Measurements from ENCODE around the gene TGFBR3.
"Not testable (repeated sequence)": the region's sequence is repeated elsewhere in the genome, so short reads cannot be mapped to it uniquely, and the experiment has no call there.

Gene TGFBR3

GRCh38 chr1:91834549-91834948 is 51.4 kb downstream of the TGFBR3 start:
- peak; percentile 59; the same call in 1 of the 2 replicates for TF ChIP-seq ZNF121 (tag by site-specific recombination; IDR thresholded peaks at IDR 0.05)
- H3K36me3 ChIP-seq (ENCODE audit: control insufficient read depth in 2 of 2, insufficient read depth in 1 of 2, low read length in 2 of 2); POLR2A ChIA-PET; H3K27ac ChIP-seq (ENCODE audit: extremely low read depth, low read depth, low read length); H3K9me3 ChIP-seq (ENCODE audit: control insufficient read depth, insufficient read depth, low read depth, low read length); H3K4me3 ChIP-seq (ENCODE audit: low read depth, low read length): not testable (repeated sequence)
- CTCF ChIA-PET = interaction anchor here (0.7 to 1.2 kb wide), 2 partner anchors 7 to 438 kb away, joined by 3 to 6 read pairs; no protein-coding TSS in a partner anchor
- H3K4me1 ChIP-seq (ENCODE audit: control insufficient read depth, insufficient read depth, low read length) = peaks cover 19% of the 10 kb centered on the region

- CTCF ChIA-PET = interaction anchor here (0.7 to 1.2 kb wide), 2 partner anchors 8 to 439 kb away, joined by 3 to 6 read pairs; no protein-coding TSS in a partner anchor
- Histone ChIP-seq H3K9me3 (ENCODE audit: control insufficient read depth, insufficient read depth, low read depth, low read length) (no peaks in the 10 kb centered on the region), H3K4me3 (ENCODE audit: low read depth, low read length) (no peak overlapping the region), H3K36me3 (ENCODE audit: control insufficient read depth in 2 of 2, insufficient read depth in 1 of 2, low read length in 2 of 2) (no peaks in the 10 kb centered on the region; a peak in 1 of 3 replicates), H3K4me1 (ENCODE audit: control insufficient read depth, insufficient read depth, low read length) (peaks cover 19% of the 10 kb centered on the region), H3K27ac (ENCODE audit: extremely low read depth, low read depth, low read length) (no peak overlapping the region)
- POLR2A ChIA-PET = no interaction called here
- TF ChIP-seq ZNF830 (tag by site-specific recombination; IDR thresholded peaks at IDR 0.05; ENCODE audit: low read depth) (no peak), SCRT1 (tag by site-specific recombination; IDR thresholded peaks at IDR 0.05; ENCODE audit: borderline replicate concordance) (no peak), ZNF48 (tag by site-specific recombination; IDR thresholded peaks at IDR 0.05) (no peak), ZNF580 (tag by site-specific recombination; IDR thresholded peaks at IDR 0.05) (no peak), ZNF184 (tag by site-specific recombination; IDR thresholded peaks at IDR 0.05) (no peak), SETDB1 (IDR thresholded peaks at IDR 0.05; ENCODE audit: insufficient read length, low read length) (no peak), OVOL3 (tag by site-specific recombination; IDR thresholded peaks at IDR 0.05) (no peak), ZNF211 (tag by site-specific recombination; IDR thresholded peaks at IDR 0.05; ENCODE audit: low read depth) (no peak), ZNF658 (tag by site-specific recombination; IDR thresholded peaks at IDR 0.05) (no peak), ZNF560 (tag by site-specific recombination; IDR thresholded peaks at IDR 0.05; ENCODE audit: borderline replicate concordance) (no peak), ZNF555 (tag by site-specific recombination; conservative IDR thresholded peaks at IDR 0.05) (no peak), BCL6B (tag by site-specific recombination; IDR thresholded peaks at IDR 0.05) (no peak), ZNF510 (tag by site-specific recombination; IDR thresholded peaks at IDR 0.05; ENCODE audit: insufficient replicate concordance) (no peak), EGR2 (tag by site-specific recombination; IDR thresholded peaks at IDR 0.05; ENCODE audit: low read depth) (no peak)
Observed at GRCh38 chr1:91833946-91834345, 52.0 kb downstream of the TGFBR3 start.

- H3K4me1 ChIP-seq (ENCODE audit: control insufficient read depth, insufficient read depth, low read length) = peaks cover 19% of the 10 kb centered on the region
- H3K36me3 ChIP-seq (ENCODE audit: control insufficient read depth in 2 of 2, insufficient read depth in 1 of 2, low read length in 2 of 2) = no peaks in the 10 kb centered on the region; a peak in 1 of 3 replicates
- ChIA-PET POLR2A (no interaction called here), CTCF (interaction anchor here (0.7 to 1.6 kb wide), 3 partner anchors 35 to 1654 kb away, joined by 4 to 5 read pairs (median 5); no protein-coding TSS in a partner anchor)
- H3K9me3 ChIP-seq (ENCODE audit: control insufficient read depth, insufficient read depth, low read depth, low read length) = no peaks in the 10 kb centered on the region
- H3K4me3 ChIP-seq (ENCODE audit: low read depth, low read length) = no peak overlapping the region
- no peak overlapping the region for H3K27ac ChIP-seq (ENCODE audit: extremely low read depth, low read depth, low read length)
- TF ChIP-seq ZNF629 (tag by site-specific recombination; IDR thresholded peaks at IDR 0.05) (peak; percentile 39; the same call in 1 of the 2 replicates), ZFP3 (tag by site-specific recombination; IDR thresholded peaks at IDR 0.05; ENCODE audit: low read depth) (no peak), ZBTB6 (tag by site-specific recombination; IDR thresholded peaks at IDR 0.05) (no peak), ZNF548 (tag by site-specific recombination; IDR thresholded peaks at IDR 0.05) (no peak), ZFP69B (tag by site-specific recombination; IDR thresholded peaks at IDR 0.05) (no peak), ZNF776 (tag by site-specific recombination; IDR thresholded peaks at IDR 0.05; ENCODE audit: borderline replicate concordance) (no peak), ATF2 (tag by site-specific recombination; IDR thresholded peaks at IDR 0.05; ENCODE audit: low read depth) (no peak), ZNF214 (tag by site-specific recombination; IDR thresholded peaks at IDR 0.05; ENCODE audit: borderline replicate concordance) (no peak), SP7 (tag by site-specific recombination; IDR thresholded peaks at IDR 0.05) (peak; percentile 62), ZNF558 (tag by site-specific recombination; IDR thresholded peaks at IDR 0.05) (no peak), TCF7L2 (IDR thresholded peaks at IDR 0.05; ENCODE audit: borderline replicate concordance, low read depth, low read length) (peak; percentile 68), FEZF1 (tag by site-specific recombination; IDR thresholded peaks at IDR 0.05) (peak; percentile 38), ZNF510 (tag by site-specific recombination; IDR thresholded peaks at IDR 0.05; ENCODE audit: insufficient replicate concordance) (no peak), ZNF335 (tag by site-specific recombination; conservative IDR thresholded peaks at IDR 0.05) (peak; percentile 45)
Observed at GRCh38 chr1:91831132-91831930, 54.6 kb downstream of the TGFBR3 start.
